ENCODE data around the gene GABRB3.

GABRB3 gene

DNA sequence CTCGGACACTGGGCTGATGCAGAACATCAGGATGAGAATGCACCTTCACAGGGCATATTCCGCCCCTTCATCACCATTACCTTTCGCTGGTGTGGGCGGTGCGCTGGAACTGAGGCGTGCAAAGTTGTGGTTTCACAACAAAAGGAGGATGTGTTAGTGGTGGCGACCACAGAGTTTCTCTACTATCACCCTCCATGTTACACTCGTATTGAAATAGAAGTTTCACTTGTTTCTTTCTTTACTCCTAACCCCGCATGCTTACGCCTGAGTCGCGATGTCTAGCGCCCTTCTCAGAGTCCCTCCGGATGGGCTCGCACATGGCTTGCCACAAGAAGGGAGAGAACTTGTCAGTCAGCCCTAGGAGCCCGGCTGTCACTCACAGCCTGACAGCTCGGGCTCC lies 148.7 kb downstream of the GABRB3 start:
- no peak for DNase-seq

- no peak for DNase-seq
These were observed 149.8 kb downstream of the GABRB3 start for GRCh38 chr15:26623071-26623470.

- no peak for DNase-seq
These were observed 151.1 kb downstream of the GABRB3 start for GRCh38 chr15:26621816-26622215.

- DNase-seq: no peak
These were observed 152.1 kb downstream of the GABRB3 start for GRCh38 chr15:26620528-26621458.

DNA sequence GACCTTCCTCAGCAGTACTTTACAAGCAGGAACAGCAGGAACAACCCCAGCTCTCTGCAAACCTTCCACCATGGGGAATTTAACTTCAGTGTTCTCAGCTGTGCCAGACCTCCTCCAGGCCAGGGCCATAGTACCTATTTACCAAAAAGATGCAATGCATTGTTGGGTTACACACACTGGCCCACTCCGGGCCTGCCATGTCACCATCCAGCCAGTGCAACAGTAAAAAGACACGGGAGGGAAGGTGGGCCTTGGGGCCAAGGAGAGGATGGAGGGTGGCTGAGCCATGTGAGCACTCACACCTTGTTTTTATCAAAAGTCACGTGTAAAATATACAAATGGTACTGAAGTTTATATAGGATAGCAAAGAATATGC lies 157.0 kb downstream of the GABRB3 start:
- no peak for DNase-seq

- DNase-seq: no peak
These were observed 157.5 kb downstream of the GABRB3 start for GRCh38 chr15:26615188-26615926.

DNA sequence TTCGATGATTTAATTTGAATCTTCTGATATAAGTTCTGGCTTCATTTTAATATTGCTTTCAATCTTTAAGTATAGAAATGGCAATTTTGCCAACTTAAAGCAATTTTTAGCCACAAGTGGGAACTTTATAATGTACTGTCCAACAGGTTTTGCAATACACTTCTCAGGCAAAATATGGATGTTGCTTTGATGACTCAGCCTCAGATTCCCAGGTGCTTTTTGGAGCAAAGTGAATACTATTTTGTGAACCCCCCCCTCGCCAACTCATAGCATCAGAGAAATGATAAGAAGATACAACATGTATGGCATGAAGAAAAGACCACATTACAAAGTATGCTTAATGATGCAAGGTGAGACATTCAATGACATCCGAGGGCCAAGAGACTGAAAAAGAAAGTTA lies 158.1 kb downstream of the GABRB3 start:
- no peak for DNase-seq

DNA sequence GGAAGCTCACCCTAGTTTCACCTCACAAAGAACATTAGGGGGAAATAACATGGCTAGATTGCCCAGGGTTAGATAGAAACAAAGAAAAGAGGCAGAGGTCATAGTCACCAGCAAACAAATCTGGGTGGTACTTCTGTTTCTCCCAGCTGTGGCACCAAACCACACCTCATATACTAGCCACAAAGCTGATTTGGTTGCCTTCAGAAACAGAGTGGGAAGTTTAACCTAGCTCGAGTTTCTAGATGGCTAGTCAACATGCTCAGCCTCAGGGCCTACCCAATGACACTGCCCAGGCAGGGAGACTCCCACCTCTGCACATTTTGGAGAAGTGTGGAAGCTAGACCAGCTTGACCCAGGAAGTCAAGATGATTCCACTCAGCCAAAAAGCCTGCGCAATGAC lies 174.2 kb downstream of the GABRB3 start:
- DNase-seq: no peak

- no peak for DNase-seq
These were observed 177.3 kb downstream of the GABRB3 start for GRCh38 chr15:26595611-26596010.

GRCh38 chr15:26590676-26591075 lies 182.2 kb downstream of the GABRB3 start:
- DNase-seq: no peak

DNA sequence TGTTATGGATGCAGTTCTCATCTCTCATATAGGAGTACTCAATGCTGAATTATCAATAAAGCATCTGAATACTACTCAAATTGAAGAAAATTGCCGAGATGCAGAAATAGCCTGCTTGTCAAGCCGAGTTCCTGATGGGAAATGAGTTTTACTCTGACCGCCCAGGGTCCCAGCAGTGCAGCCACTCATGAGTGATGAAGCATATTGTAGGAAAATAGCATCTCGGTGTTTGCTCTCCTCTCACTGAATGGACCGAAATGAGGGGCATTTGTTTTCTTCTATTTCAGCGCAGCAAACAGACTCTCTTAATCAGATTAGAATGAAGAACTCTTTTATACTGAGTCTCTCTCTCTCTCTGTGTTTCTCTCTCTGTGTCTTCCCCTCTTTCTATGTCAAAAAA lies 190.0 kb downstream of the GABRB3 start:
- DNase-seq: no peak

- DNase-seq: no peak
These were observed 191.9 kb downstream of the GABRB3 start for GRCh38 chr15:26580943-26581342.

- no peak for DNase-seq
These were observed 200.1 kb downstream of the GABRB3 start for GRCh38 chr15:26572602-26573350.

DNA sequence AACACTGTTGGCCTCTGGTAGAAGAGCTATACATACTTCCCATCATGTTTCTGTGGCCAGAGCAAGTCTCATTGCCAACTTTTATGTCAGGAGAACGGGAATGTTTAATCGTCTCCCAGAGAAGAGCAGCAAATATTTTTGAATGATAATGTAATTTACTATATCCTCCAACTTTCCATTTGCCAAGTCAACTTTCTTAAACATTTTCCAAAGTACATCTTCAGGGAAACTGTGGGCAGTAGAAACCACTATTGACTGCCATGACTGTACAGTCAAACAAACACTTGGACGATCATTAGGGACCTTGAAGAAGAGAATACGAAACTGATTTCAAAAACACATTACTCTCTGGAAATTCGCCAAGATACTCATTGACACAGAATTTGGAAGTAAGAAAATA lies 201.5 kb downstream of the GABRB3 start:
- DNase-seq: no peak

GRCh38 chr15:26565542-26565941 lies 207.3 kb downstream of the GABRB3 start:
- no peak for DNase-seq

- DNase-seq: no peak
These were observed 208.5 kb downstream of the GABRB3 start for GRCh38 chr15:26564361-26564760.

- DNase-seq: no peak
These were observed 210.5 kb downstream of the GABRB3 start for GRCh38 chr15:26562336-26562735.

- no peak for DNase-seq
These were observed 211.0 kb downstream of the GABRB3 start for GRCh38 chr15:26561896-26562295.

- DNase-seq: no peak
These were observed 211.7 kb downstream of the GABRB3 start for GRCh38 chr15:26561130-26561529.

GRCh38 chr15:26555898-26556297 lies 217.0 kb downstream of the GABRB3 start:
- DNase-seq: no peak

GRCh38 chr15:26551473-26551872 lies 221.4 kb downstream of the GABRB3 start:
- no peak for DNase-seq

GRCh38 chr15:26550880-26551279 lies 222.0 kb downstream of the GABRB3 start:
- no peak for DNase-seq

DNA sequence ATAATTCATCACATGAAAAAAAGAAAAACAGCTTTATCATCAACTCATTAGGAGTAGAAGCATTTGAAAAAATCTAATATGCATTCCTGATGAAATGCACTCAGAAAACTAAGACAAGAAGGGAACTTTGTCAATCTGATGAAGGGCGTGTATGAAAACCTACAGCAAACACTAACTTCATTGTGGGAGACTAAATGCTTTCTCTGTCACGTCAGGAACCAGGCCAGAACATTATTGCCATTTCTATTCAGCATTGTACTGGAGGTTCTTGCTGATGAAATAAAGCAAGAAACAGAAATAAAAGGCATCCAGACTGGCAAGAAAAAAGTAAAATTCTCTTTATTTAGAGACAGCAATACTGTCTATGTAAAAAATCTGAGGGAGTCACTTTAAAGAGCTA lies 235.2 kb downstream of the GABRB3 start:
- no peak for DNase-seq

DNA sequence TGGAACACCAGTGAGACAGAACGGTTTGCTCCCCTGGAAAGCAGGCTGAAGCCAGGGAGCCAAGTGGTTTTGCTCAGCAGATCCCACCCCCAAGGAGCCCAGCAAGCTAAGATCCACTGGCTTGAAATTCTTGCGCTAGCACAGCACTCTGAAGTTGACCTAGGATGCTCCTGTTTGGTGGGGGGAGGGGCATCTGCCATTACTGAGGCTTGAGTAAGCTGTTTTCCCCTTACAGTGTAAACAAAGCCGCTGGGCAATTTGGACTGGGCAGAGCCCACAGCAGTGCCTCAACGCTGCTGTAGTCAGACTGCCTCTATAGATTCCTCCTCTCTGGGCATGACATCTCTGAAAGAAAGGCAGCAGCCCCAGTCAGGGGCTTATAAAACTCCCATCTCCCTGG lies 241.4 kb downstream of the GABRB3 start:
- DNase-seq: no peak

Data from hematopoietic multipotent progenitor cell treated with erythropoietin and hydrocortisone succinate and interleukin-3 and kit ligand, for 8 days (in vitro differentiated cells).